Measurements from ENCODE around the gene GNAQ.

GRCh38 chr9:78003730-78004129, 27.9 kb downstream of the GNAQ start:
- TF ChIP-seq CTCF (IDR thresholded peaks at IDR 0.05 in 8 of 11, conservative IDR thresholded peaks at IDR 0.05 in 3 of 11) (no peak), POLR2A (IDR thresholded peaks at IDR 0.05) (no peak)
